HCT116 (cell line): Measurements from ENCODE around the gene PLEKHA6. TPM values are rescaled to one million over a fixed set of nuclear protein-coding genes. Genes with fewer than 3 reads are reported as not detected.

Experiments used
- ATAC-seq: fragments of 200-7000 bp; cut with Tn5 transposase; 2 replicates; pipeline ENCODE4 v1.9.1; 2020; ENCODE audit warnings: mild to moderate bottlenecking, moderate library complexity
- BruUV-seq: library from RNA; stranded (reverse); fragments of 400-500 nt; replicated peaks from 2 replicates; lab custom pipeline; 2021; lab: Mats Ljungman, UMichigan
- CTCF ChIA-PET: fragments of 300-600 bp; sonication (Branson Sonifier 250); formaldehyde crosslinking; loops from one replicate; lab custom pipeline; 2021; ENCODE audit warnings: antibody characterized with exemption; lab: Charles Lee
- POLR2A ChIA-PET: fragments of 300-600, 350-600 bp; sonication (Branson Sonifier 250); formaldehyde crosslinking; loops from one replicate; lab custom pipeline; 2021; ENCODE audit warnings: antibody characterized with exemption; lab: Charles Lee
- RAD21 ChIA-PET, 2 experiments: fragments of 300-600 bp; sonication (Branson Sonifier 250); formaldehyde crosslinking; loops; one replicate each; lab custom pipeline; 2023; ENCODE audit warnings: low total read pairs in 2 of 2; ENCODE audit not compliant: uncharacterized antibody in 2 of 2, unreplicated experiment in 2 of 2, low non-redundant PET in 1 of 2; lab: Charles Lee
- DNase-seq: peaks from one replicate; pipeline ENCODE4 v3.0.0-alpha.2; 2010; ENCODE audit warnings: low read depth, low spot score
- H2AFZ ChIP-seq: fragments of 200-600 bp; shearing (Covaris generic), sonication (generic); 2 replicates; pipeline ENCODE4 v1.6.1; 2017; ENCODE audit warnings: low read depth, mixed run types, mixed read lengths, antibody characterized with exemption, low read length; ENCODE audit not compliant: poor library complexity, severe bottlenecking
- H3K27ac ChIP-seq: 2 replicates; pipeline ENCODE4 v1.5.1; 2012; ENCODE audit warnings: low read depth, low read length
- H3K27me3 ChIP-seq: fragments of 200-600 bp; sonication (generic); 2 replicates; pipeline ENCODE4 v1.6.1; 2016; ENCODE audit warnings: mixed run types, low read length, mixed read lengths; ENCODE audit not compliant: insufficient read depth
- H3K36me3 ChIP-seq, 2 experiments: fragments of 200-500 bp in 1 of 2; fragments of 200-600 bp in 1 of 2; sonication (Bioruptor generic) in 1 of 2; sonication (generic) in 1 of 2; 2 replicates each; pipeline versions ENCODE4 v1.5.1 to v1.6.1; 2014 to 2016; ENCODE audit warnings: low read length in 2 of 2, inconsistent platforms in 1 of 2, mixed read lengths in 1 of 2, mixed run types in 1 of 2; ENCODE audit not compliant: insufficient read depth in 2 of 2, control insufficient read depth in 1 of 2
- H3K4me1 ChIP-seq, 2 experiments: fragments of 200-600 bp in 1 of 2; sonication (generic) in 1 of 2; 2 replicates each; pipeline versions ENCODE4 v1.5.1 to v1.6.1; 2012 to 2017; ENCODE audit warnings: low read length in 2 of 2, inconsistent platforms in 1 of 2, mild to moderate bottlenecking in 1 of 2, mixed read lengths in 1 of 2, mixed run types in 1 of 2, moderate library complexity in 1 of 2; ENCODE audit not compliant: insufficient read depth in 2 of 2, control insufficient read depth in 1 of 2
- H3K4me2 ChIP-seq: fragments of 200-600 bp; sonication (generic); 2 replicates; pipeline ENCODE4 v1.6.1; 2017; ENCODE audit warnings: mixed run types, low read length, mixed read lengths
- H3K4me3 ChIP-seq, 2 experiments: fragments of 200-600 bp in 1 of 2; sonication (generic) in 1 of 2; replicated peaks in 1 of 2; 2 replicates each; pipeline ENCODE4 v1.5.1; 2011 to 2016; ENCODE audit warnings: low read length in 2 of 2, control low read depth in 1 of 2, low read depth in 1 of 2, mild to moderate bottlenecking in 1 of 2, mixed read lengths in 1 of 2, mixed run types in 1 of 2
- H3K79me2 ChIP-seq: fragments of 200-600 bp; sonication (generic); 2 replicates; pipeline ENCODE4 v1.6.1; 2017; ENCODE audit warnings: mild to moderate bottlenecking, mixed run types, low read length, moderate library complexity, mixed read lengths; ENCODE audit not compliant: insufficient read depth
- H3K9ac ChIP-seq: fragments of 200-600 bp; sonication (generic); 2 replicates; pipeline ENCODE4 v1.6.1; 2016; ENCODE audit warnings: low read length, mixed read lengths
- H3K9me2 ChIP-seq: fragments of 200-600 bp; sonication (generic), shearing (Covaris generic); 2 replicates; pipeline ENCODE4 v1.6.1; 2017; ENCODE audit warnings: mixed run types, mild to moderate bottlenecking, moderate library complexity; ENCODE audit not compliant: insufficient read depth
- H3K9me3 ChIP-seq, 2 experiments: fragments of 200-500 bp in 1 of 2; fragments of 200-600 bp in 1 of 2; sonication (Bioruptor generic) in 1 of 2; sonication (generic) in 1 of 2; 2 replicates each; pipeline ENCODE4 v1.6.1; 2014 to 2017; ENCODE audit warnings: low read length in 2 of 2, mixed read lengths in 2 of 2, inconsistent platforms in 1 of 2, low read depth in 1 of 2, mild to moderate bottlenecking in 1 of 2, mixed run types in 1 of 2, moderate library complexity in 1 of 2; ENCODE audit not compliant: control insufficient read depth in 1 of 2, insufficient read depth in 1 of 2
- H4K20me1 ChIP-seq: fragments of 200-600 bp; sonication (generic), shearing (Covaris generic); 2 replicates; pipeline ENCODE4 v1.6.1; 2017; ENCODE audit warnings: mixed run types, mild to moderate bottlenecking, moderate library complexity; ENCODE audit not compliant: insufficient read depth
- ATF3 ChIP-seq: IDR thresholded peaks from 2 replicates; pipeline ENCODE4 v1.6.1; 2012
- CBX3 ChIP-seq: IDR thresholded peaks from 2 replicates; pipeline ENCODE4 v1.6.1; 2012; ENCODE audit warnings: low read depth
- ELF1 ChIP-seq: IDR thresholded peaks from 2 replicates; pipeline ENCODE4 v1.6.1; 2012; ENCODE audit warnings: low read depth, borderline replicate concordance
- FOSL1 ChIP-seq: IDR thresholded peaks from 2 replicates; pipeline ENCODE4 v1.6.1; 2012; ENCODE audit warnings: low read depth
- JUND ChIP-seq: IDR thresholded peaks from 2 replicates; pipeline ENCODE4 v1.6.1; 2012
- POLR2AphosphoS5 ChIP-seq: IDR thresholded peaks from 2 replicates; pipeline ENCODE4 v1.6.1; 2011; ENCODE audit warnings: mild to moderate bottlenecking, low read depth, low read length, moderate library complexity
- RAD21 ChIP-seq: IDR thresholded peaks from 2 replicates; pipeline ENCODE4 v1.6.1; 2012; ENCODE audit warnings: low read depth, mild to moderate bottlenecking
- SP1 ChIP-seq: IDR thresholded peaks from 2 replicates; pipeline ENCODE4 v1.6.1; 2012; ENCODE audit warnings: low read depth
- ZBTB33 ChIP-seq: IDR thresholded peaks from 2 replicates; pipeline ENCODE4 v1.6.1; 2011; ENCODE audit warnings: mild to moderate bottlenecking, low read length, moderate library complexity; ENCODE audit not compliant: insufficient replicate concordance; ENCODE audit errors: extremely low read depth
- ZFX ChIP-seq: fragments of 450-650 bp; IDR thresholded peaks from 2 replicates; pipeline ENCODE4 v1.6.1; 2017
- intact Hi-C: fragments of 100-400 bp; cut with micrococcal nuclease; formaldehyde crosslinking; loops from 2 replicates; pipeline ENCODE4 v1.10.0; 2022
- total RNA-seq: library from RNA; stranded (reverse); gene quantifications from one replicate; pipeline ENCODE4 v1.2.1, GENCODE V29; 2021; ENCODE audit not compliant: unreplicated experiment
- TF ChIP-seq, protein P1 (sequence below), 3 experiments: fragments of 200-600 bp in 1 of 3; sonication (generic) in 1 of 3; IDR thresholded peaks in 2 of 3; conservative IDR thresholded peaks in 1 of 3; 2 replicates each; pipeline ENCODE4 v1.5.1; 2012 to 2017; ENCODE audit warnings: low read depth in 2 of 3, low read length in 2 of 3, antibody characterized with exemption in 1 of 3, borderline replicate concordance in 1 of 3, control low read depth in 1 of 3, mild to moderate bottlenecking in 1 of 3, mixed read lengths in 1 of 3, mixed run types in 1 of 3, moderate library complexity in 1 of 3; ENCODE audit not compliant: insufficient read depth in 1 of 3

Gene PLEKHA6
- total RNA-seq, 1 experiment from 2014 or later, result 13.1 TPM

DNA sequence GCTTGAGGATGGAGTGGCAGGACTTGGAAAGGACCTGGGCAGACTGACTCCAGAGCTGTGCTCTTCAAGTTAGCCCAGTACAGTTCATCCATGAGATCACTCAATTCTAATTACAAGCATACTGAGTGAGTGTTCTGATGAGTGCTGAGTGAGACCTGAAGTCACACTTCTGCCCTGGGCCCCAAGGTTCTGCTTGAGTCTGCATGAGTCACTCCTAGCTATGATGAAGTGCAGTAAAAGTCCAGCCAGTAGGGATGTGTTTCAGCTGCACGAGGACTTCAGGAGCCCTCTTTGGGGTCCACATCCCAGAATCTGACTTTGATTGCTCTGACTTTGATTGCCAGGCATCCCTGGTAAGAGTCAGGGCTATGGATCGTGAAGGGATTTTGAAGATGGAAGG, 35.8 kb downstream of the PLEKHA6 start:
- Histone ChIP-seq H3K27ac (no peak overlapping the region), H4K20me1 (no peaks in the 10 kb centered on the region), H3K4me1 (peaks cover 18 to 40% of the 10 kb centered on the region in 2 experiments), H3K9ac (no peak overlapping the region), H3K9me2 (no peaks in the 10 kb centered on the region), H3K27me3 (no peaks in the 10 kb centered on the region), H3K4me2 (peak overlapping the region; percentile 48), H3K79me2 (no peaks in the 10 kb centered on the region), H3K4me3 (no peak overlapping the region), H2AFZ (no peak overlapping the region), H3K9me3 (no peaks in the 10 kb centered on the region), H3K36me3 (no peaks in the 10 kb centered on the region)
- RAD21 ChIA-PET, result no interaction called here
- ATAC-seq (peak; percentile 68), DNase-seq (no peak)
- POLR2A ChIA-PET, result no interaction called here
- no TSS peak for BruUV-seq
- CTCF ChIA-PET, result no interaction called here
- intact Hi-C loops, result no loop called here
- TF ChIP-seq SP1 (peak; percentile 27; the same call in 1 of the 2 replicates), CBX3 (0 out of 2 replicates have a peak, but pooled peaks have one; percentile 13), ZBTB33 (no peak), ZFX (no peak), POLR2AphosphoS5 (no peak), JUND (peak; percentile 44), FOSL1 (peak; percentile 56), ATF3 (no peak), ELF1 (no peak), RAD21 (no peak)
- TF ChIP-seq, protein P1, sequence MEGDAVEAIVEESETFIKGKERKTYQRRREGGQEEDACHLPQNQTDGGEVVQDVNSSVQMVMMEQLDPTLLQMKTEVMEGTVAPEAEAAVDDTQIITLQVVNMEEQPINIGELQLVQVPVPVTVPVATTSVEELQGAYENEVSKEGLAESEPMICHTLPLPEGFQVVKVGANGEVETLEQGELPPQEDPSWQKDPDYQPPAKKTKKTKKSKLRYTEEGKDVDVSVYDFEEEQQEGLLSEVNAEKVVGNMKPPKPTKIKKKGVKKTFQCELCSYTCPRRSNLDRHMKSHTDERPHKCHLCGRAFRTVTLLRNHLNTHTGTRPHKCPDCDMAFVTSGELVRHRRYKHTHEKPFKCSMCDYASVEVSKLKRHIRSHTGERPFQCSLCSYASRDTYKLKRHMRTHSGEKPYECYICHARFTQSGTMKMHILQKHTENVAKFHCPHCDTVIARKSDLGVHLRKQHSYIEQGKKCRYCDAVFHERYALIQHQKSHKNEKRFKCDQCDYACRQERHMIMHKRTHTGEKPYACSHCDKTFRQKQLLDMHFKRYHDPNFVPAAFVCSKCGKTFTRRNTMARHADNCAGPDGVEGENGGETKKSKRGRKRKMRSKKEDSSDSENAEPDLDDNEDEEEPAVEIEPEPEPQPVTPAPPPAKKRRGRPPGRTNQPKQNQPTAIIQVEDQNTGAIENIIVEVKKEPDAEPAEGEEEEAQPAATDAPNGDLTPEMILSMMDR (IDR thresholded peaks at IDR 0.05 in 2 of 3, conservative IDR thresholded peaks at IDR 0.05 in 1 of 3; ENCODE audit: borderline replicate concordance in 1 of 3, insufficient read depth in 1 of 3, low read depth in 2 of 3, low read length in 2 of 3), result no peak
